ENCODE data around the gene NT5DC1. TPM values are rescaled to one million over a fixed set of nuclear protein-coding genes. Genes with fewer than 3 reads are reported as not detected.

The NT5DC1 gene
- total RNA-seq, 2 experiments from 2014 or later: 30.2 to 31.7 TPM

- Mint-ChIP-seq H3K4me1 (no peaks in the 10 kb centered on the region), H3K4me3 (no peak overlapping the region), H3K27me3 (no peaks in the 10 kb centered on the region), H3K9me3 (no peaks in the 10 kb centered on the region), H3K27ac (no peak overlapping the region), H3K36me3 (ENCODE audit: low read depth) (no peaks in the 10 kb centered on the region)
- DNase-seq: no peak
- ChIA-PET POLR2A (no interaction called here), CTCF (interaction anchor here (0.5 to 1.6 kb wide), 5 partner anchors 8 to 67 kb away, joined by 3 to 7 read pairs (median 4); partner anchors contain the start of gene TSPYL1)
Measured at GRCh38 chr6:116286773-116287358, 186.2 kb downstream of the NT5DC1 start.

DNA sequence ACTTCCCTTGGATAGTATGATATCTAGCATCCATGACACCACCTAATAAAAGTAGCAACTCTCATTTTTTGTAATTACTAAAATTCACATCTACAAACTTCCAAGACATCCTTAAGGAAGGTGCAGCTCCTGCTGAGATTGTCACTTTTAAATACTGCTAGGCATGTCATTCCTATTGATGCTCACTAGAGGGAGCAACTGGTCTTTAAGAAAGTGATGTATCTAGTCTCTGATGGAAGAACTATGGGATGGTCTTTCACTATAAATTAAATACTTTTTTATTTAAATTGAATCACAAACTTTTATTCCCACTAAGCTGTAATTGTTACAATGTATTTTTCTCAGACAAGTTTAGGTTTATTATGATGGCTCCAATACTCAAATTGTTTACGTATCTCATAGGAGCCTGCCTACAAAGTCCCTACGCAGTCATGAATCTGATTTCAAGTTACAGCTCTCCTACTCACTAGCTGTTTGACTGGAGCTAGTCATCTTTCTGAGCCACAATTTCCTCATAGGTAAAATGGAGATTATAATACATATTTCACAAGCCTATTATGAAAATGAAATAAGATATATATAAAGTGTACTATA lies 187.1 kb downstream of the NT5DC1 start:
- POLR2A ChIA-PET: no interaction called here
- no peak for DNase-seq
- no peaks in the 10 kb centered on the region for H3K9me3 Mint-ChIP-seq
- CTCF ChIA-PET: interaction anchor here (0.5 to 1.6 kb wide), 8 partner anchors 9 to 381 kb away, joined by 3 to 7 read pairs (median 4); partner anchors contain the start of genes RWDD1 and TSPYL1
- H3K27me3 Mint-ChIP-seq: no peaks in the 10 kb centered on the region
- H3K4me3 Mint-ChIP-seq: no peak overlapping the region
- no peaks in the 10 kb centered on the region for H3K36me3 Mint-ChIP-seq (ENCODE audit: low read depth)
- H3K4me1 Mint-ChIP-seq: no peaks in the 10 kb centered on the region
- H3K27ac Mint-ChIP-seq: no peak overlapping the region

DNA sequence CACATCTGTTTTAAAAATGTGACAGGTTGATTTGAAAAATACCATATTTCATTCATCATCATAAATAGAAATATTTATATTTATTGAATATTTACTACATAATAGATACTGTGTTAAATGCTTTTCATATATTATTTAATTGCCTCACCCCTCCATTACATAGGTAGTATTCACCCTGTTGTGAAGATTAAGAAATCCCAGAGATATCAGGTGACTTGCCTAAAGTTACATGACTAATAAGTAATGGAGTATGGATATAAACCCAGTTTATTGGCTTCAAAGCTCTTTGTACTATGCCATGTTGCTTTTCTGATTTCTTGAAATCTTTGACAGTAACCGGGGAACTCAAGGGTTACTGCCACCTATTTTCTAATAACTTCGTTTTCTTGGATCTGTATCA lies 189.2 kb downstream of the NT5DC1 start:
- no peak overlapping the region for H3K4me3 Mint-ChIP-seq
- no peaks in the 10 kb centered on the region for H3K9me3 Mint-ChIP-seq
- ChIA-PET CTCF (interaction anchor here (1.3 kb wide), 1 partner anchor 10 kb away, joined by 3 read pairs; the partner anchor contains the start of gene TSPYL1), POLR2A (no interaction called here)
- no peaks in the 10 kb centered on the region for H3K27me3 Mint-ChIP-seq
- DNase-seq: no peak
- H3K27ac Mint-ChIP-seq: no peak overlapping the region
- H3K36me3 Mint-ChIP-seq (ENCODE audit: low read depth): no peaks in the 10 kb centered on the region
- H3K4me1 Mint-ChIP-seq: no peaks in the 10 kb centered on the region

DNA sequence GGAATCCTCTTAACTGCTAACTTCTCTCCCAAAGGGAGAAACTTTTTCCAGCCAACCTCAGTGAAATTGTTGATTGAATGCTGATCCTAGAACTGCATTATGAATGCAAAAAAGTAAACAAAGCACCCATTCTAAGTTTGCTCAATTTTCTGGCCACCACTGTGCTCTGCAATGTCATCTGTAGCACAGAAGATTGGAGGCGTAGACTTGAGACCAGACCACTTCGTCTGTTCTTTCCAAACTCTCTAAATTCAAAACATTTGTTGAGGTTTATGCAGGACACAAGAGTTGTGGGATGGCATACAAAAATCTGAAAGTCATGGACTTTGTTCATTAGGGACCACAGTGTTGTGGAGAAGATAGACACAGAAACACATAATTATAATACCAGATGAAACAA lies 190.1 kb downstream of the NT5DC1 start:
- H3K4me3 Mint-ChIP-seq: no peak overlapping the region
- no peak overlapping the region for H3K27ac Mint-ChIP-seq
- no peaks in the 10 kb centered on the region for H3K4me1 Mint-ChIP-seq
- H3K36me3 Mint-ChIP-seq (ENCODE audit: low read depth): no peaks in the 10 kb centered on the region
- ChIA-PET POLR2A (no interaction called here), CTCF (no interaction called here)
- no peaks in the 10 kb centered on the region for H3K27me3 Mint-ChIP-seq
- no peak for DNase-seq
- no peaks in the 10 kb centered on the region for H3K9me3 Mint-ChIP-seq

DNA sequence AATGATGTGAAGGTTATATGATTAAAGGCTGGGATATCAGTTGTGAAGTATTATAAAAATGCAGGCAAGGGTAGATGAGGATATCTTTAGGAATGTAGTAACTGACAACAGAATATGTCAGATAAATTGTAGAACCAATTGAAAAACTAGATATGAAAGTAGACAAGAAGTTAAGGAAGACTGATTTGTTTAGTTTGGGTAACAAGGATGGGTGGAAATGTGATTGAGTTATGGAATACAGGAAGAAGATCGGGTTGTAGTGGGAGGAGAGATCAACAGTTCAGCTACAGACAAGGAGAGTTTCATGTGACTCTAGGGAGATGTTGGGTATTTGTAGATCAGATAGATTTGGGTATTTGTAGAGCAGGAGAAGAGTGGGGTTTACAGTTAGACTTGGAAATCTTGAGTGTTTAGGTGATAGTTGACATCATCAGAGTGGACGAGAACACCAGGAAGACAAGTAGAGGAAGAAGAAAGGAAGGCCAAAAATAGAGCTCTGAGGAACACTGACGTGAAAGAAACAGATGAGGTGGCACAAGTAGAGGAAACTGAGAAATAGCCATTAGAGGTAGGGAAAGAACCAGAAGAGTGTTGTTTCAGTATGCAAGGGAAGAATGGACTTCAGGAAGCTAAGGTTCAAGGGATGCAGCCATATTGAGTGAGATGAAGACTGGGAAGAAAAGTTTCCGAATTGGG lies 191.2 kb downstream of the NT5DC1 start:
- H3K4me1 Mint-ChIP-seq: no peaks in the 10 kb centered on the region
- H3K4me3 Mint-ChIP-seq: no peak overlapping the region
- H3K27ac Mint-ChIP-seq: no peak overlapping the region
- H3K36me3 Mint-ChIP-seq (ENCODE audit: low read depth): no peaks in the 10 kb centered on the region
- no peaks in the 10 kb centered on the region for H3K27me3 Mint-ChIP-seq
- H3K9me3 Mint-ChIP-seq: no peaks in the 10 kb centered on the region
- no peak for DNase-seq
- CTCF ChIA-PET: interaction anchor here (1.2 kb wide), 1 partner anchor 74 kb away, joined by 4 read pairs; no protein-coding TSS in a partner anchor
- POLR2A ChIA-PET: no interaction called here

- H3K36me3 Mint-ChIP-seq (ENCODE audit: low read depth): no peaks in the 10 kb centered on the region
- no peak overlapping the region for H3K27ac Mint-ChIP-seq
- ChIA-PET CTCF (interaction anchor here (1.2 kb wide), 1 partner anchor 75 kb away, joined by 4 read pairs; no protein-coding TSS in a partner anchor), POLR2A (no interaction called here)
- no peaks in the 10 kb centered on the region for H3K4me1 Mint-ChIP-seq
- DNase-seq: no peak
- H3K27me3 Mint-ChIP-seq: no peaks in the 10 kb centered on the region
- H3K4me3 Mint-ChIP-seq: no peak overlapping the region
- no peaks in the 10 kb centered on the region for H3K9me3 Mint-ChIP-seq
Measured at GRCh38 chr6:116292553-116292952, 191.9 kb downstream of the NT5DC1 start.

DNA sequence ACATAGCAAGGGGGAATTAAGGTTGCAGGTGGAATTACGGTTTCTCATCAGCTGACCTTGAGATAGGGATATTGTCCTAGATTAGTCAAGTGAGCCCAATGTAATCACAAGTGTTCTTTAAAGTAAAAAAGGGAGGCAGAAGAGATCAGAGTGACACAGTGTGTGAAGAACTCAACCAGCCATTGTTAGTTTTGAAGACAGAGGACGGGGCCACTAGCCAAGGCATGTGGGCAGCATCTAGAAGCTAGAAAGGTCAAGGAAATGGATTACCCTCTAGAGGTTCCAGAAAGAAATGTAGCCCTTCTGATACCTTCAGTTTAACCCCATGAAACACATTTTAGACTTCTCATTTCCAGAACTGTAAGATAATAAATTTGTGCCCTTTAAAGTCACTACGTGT lies 197.6 kb downstream of the NT5DC1 start:
- no peaks in the 10 kb centered on the region for H3K36me3 Mint-ChIP-seq (ENCODE audit: low read depth)
- no peaks in the 10 kb centered on the region for H3K27me3 Mint-ChIP-seq
- ChIA-PET POLR2A (no interaction called here), CTCF (interaction anchor here (0.6 kb wide), 1 partner anchor 1746 kb away, joined by 3 read pairs; no protein-coding TSS in a partner anchor)
- H3K27ac Mint-ChIP-seq: no peak overlapping the region
- no peaks in the 10 kb centered on the region for H3K4me1 Mint-ChIP-seq
- H3K4me3 Mint-ChIP-seq: no peak overlapping the region
- no peak for DNase-seq
- H3K9me3 Mint-ChIP-seq: no peaks in the 10 kb centered on the region

- DNase-seq: no peak
- no peaks in the 10 kb centered on the region for H3K4me1 Mint-ChIP-seq
- H3K36me3 Mint-ChIP-seq (ENCODE audit: low read depth): no peaks in the 10 kb centered on the region
- no peak overlapping the region for H3K4me3 Mint-ChIP-seq
- no peaks in the 10 kb centered on the region for H3K27me3 Mint-ChIP-seq
- CTCF ChIA-PET: no interaction called here
- H3K9me3 Mint-ChIP-seq: no peaks in the 10 kb centered on the region
- POLR2A ChIA-PET: no interaction called here
- H3K27ac Mint-ChIP-seq: no peak overlapping the region
Measured at GRCh38 chr6:116298973-116299372, 198.3 kb downstream of the NT5DC1 start.

Other genes with a start within 250 kb of the NT5DC1 start
- gene FRK, start 40.0 kb upstream of the NT5DC1 start, total RNA-seq: under 1 TPM; 0.02 TPM
- gene COL10A1, start 25.3 kb downstream of the NT5DC1 start, total RNA-seq: not detected
- gene TSPYL4, start 153.2 kb downstream of the NT5DC1 start, total RNA-seq: 10 to 100 TPM; 17.0 to 18.8 TPM
- 10 to 100 TPM; 37.8 to 39.4 TPM for gene TSPYL1, start 179.1 kb downstream of the NT5DC1 start, total RNA-seq

Data from activated CD4-positive, alpha-beta T cell treated with anti-CD3 and anti-CD28 coated beads, Interleukin-2, amount 10 ng/mL, durations not matched to agents 7 days and 5 days (primary cell).